HG03095 (cell line): ENCODE data around the gene ST6GAL1.
"Not testable (repeated sequence)": the region's sequence is repeated elsewhere in the genome, so short reads cannot be mapped to it uniquely, and the experiment has no call there.

Source experiments
- ATAC-seq: cut with Tn5 transposase; IDR thresholded peaks from one replicate; pipeline ENCODE4 v1.9.1; 2021; ENCODE audit warnings: moderate library complexity; ENCODE audit not compliant: unreplicated experiment

ST6GAL1 gene

GRCh38 chr3:187017511-187018230, 87.3 kb downstream of the ST6GAL1 start:
- no peak for ATAC-seq

- ATAC-seq: no peak
These were observed 89.3 kb downstream of the ST6GAL1 start for GRCh38 chr3:187019542-187020072.

GRCh38 chr3:187020376-187020775, 90.0 kb downstream of the ST6GAL1 start:
- no peak for ATAC-seq

- peak; percentile 33 for ATAC-seq
These were observed 91.5 kb downstream of the ST6GAL1 start for GRCh38 chr3:187021748-187022402.

- no peak for ATAC-seq
These were observed 92.2 kb downstream of the ST6GAL1 start for GRCh38 chr3:187022403-187023029.

GRCh38 chr3:187023340-187023739, 93.0 kb downstream of the ST6GAL1 start:
- ATAC-seq: not testable (repeated sequence)

GRCh38 chr3:187024536-187025226, 94.4 kb downstream of the ST6GAL1 start:
- no peak for ATAC-seq

- peak; percentile 37 for ATAC-seq
These were observed 94.9 kb downstream of the ST6GAL1 start for GRCh38 chr3:187025254-187025655.

GRCh38 chr3:187025656-187026316, 95.5 kb downstream of the ST6GAL1 start:
- no peak for ATAC-seq

- no peak for ATAC-seq
These were observed 96.0 kb downstream of the ST6GAL1 start for GRCh38 chr3:187026317-187026670.

GRCh38 chr3:187027531-187028278, 97.4 kb downstream of the ST6GAL1 start:
- peak; percentile 30 for ATAC-seq

GRCh38 chr3:187031934-187032333, 101.6 kb downstream of the ST6GAL1 start:
- ATAC-seq: no peak

- no peak for ATAC-seq
These were observed 106.1 kb downstream of the ST6GAL1 start for GRCh38 chr3:187036394-187036793.

GRCh38 chr3:187039100-187039722, 108.9 kb downstream of the ST6GAL1 start:
- no peak for ATAC-seq

- ATAC-seq: no peak
These were observed 109.5 kb downstream of the ST6GAL1 start for GRCh38 chr3:187039723-187040414.

GRCh38 chr3:187040516-187041361, 110.4 kb downstream of the ST6GAL1 start:
- no peak for ATAC-seq

- ATAC-seq: peak; percentile 52
These were observed 111.3 kb downstream of the ST6GAL1 start for GRCh38 chr3:187041362-187042307.
